Lung (tissue), 12 donors: ENCODE data around the gene DCUN1D5. TPM values are rescaled to one million over a fixed set of nuclear protein-coding genes. Genes with fewer than 3 reads are reported as not detected.

Source experiments
- ATAC-seq: fragments of 200-7000 bp; cut with Tn5 transposase; one replicate; pipeline ENCODE4 v1.9.1; 2020; ENCODE audit warnings: moderate number of reproducible peaks; ENCODE audit not compliant: insufficient read depth, low FRiP score
- DNase-seq, 3 donors: peaks; one replicate each; pipeline ENCODE4 v3.0.0-alpha.2; 2013 to 2017
- H3K27ac ChIP-seq, 2 donors: one replicate each; pipeline ENCODE4 v1.5.1; 2013; ENCODE audit warnings: mild to moderate bottlenecking in 2 of 2, moderate library complexity in 2 of 2, control low read depth in 1 of 2, inconsistent platforms in 1 of 2, low read depth in 1 of 2, low read length in 1 of 2
- H3K27me3 ChIP-seq, 3 donors: one replicate each; pipeline ENCODE4 v1.5.1; 2013; ENCODE audit warnings: low read length in 2 of 3; ENCODE audit not compliant: control insufficient read depth in 3 of 3, insufficient read depth in 3 of 3
- H3K36me3 ChIP-seq, 4 donors: one replicate each; pipeline ENCODE4 v1.5.1; 2013; ENCODE audit warnings: low read length in 4 of 4, mild to moderate bottlenecking in 1 of 4, moderate library complexity in 1 of 4; ENCODE audit not compliant: control insufficient read depth in 4 of 4, insufficient read depth in 4 of 4
- H3K4me1 ChIP-seq, 5 donors: one replicate each; pipeline ENCODE4 v1.5.1; 2013; ENCODE audit warnings: low read length in 5 of 5, mild to moderate bottlenecking in 2 of 5, moderate library complexity in 1 of 5; ENCODE audit not compliant: control insufficient read depth in 5 of 5, insufficient read depth in 5 of 5
- H3K4me3 ChIP-seq: one replicate; pipeline ENCODE4 v1.5.1; 2013; ENCODE audit warnings: mild to moderate bottlenecking, control low read depth, moderate library complexity
- H3K9ac ChIP-seq, 2 donors: one replicate each; pipeline ENCODE4 v1.5.1; 2013; ENCODE audit warnings: low read length in 2 of 2, control low read depth in 1 of 2; ENCODE audit not compliant: insufficient read depth in 1 of 2
- H3K9me3 ChIP-seq, 4 donors: one replicate each; pipeline ENCODE4 v1.5.1; 2013; ENCODE audit warnings: low read length in 3 of 4, mild to moderate bottlenecking in 1 of 4, moderate library complexity in 1 of 4; ENCODE audit not compliant: control insufficient read depth in 4 of 4, insufficient read depth in 3 of 4
- WGBS, 2 donors: extraction: QIAGEN DNeasy Blood & Tissue Kit; methylation state at CpG; one replicate each; pipeline ENCODE4 v1.1.7; 2013; 5-methylcytosine and 5-hydroxymethylcytosine counted together
- polyA plus RNA-seq, 2 donors: library from polyadenylated mRNA; stranded (reverse); fragments of 200-250 nt; gene quantifications; one replicate each; pipeline ENCODE4 v1.2.1, GENCODE V29; 2013
- total RNA-seq, 2 donors: library from RNA; depleted of rRNA in 1 of 2; stranded (reverse); fragments of >200 nt in 1 of 2; gene quantifications; one replicate each; pipeline ENCODE4 v1.2.1, GENCODE V29; 2014 to 2021
- TF ChIP-seq, protein P1 (sequence below): IDR thresholded peaks from 2 replicates; pipeline ENCODE4 v1.5.1; 2012; ENCODE audit warnings: mild to moderate bottlenecking; ENCODE audit errors: control extremely low read depth, extremely low read depth
- donor health status: control.
- donor health status: control.
- donor health status: Bipolar disorder and iron deficiency.
- donor health status: healthy.
- donor health status: DM: yes; HTN: yes; CAD: no.

Gene DCUN1D5
- total and polyA plus RNA-seq, 4 donors = 12.4 to 28.8 (median 24.7) TPM

DNA sequence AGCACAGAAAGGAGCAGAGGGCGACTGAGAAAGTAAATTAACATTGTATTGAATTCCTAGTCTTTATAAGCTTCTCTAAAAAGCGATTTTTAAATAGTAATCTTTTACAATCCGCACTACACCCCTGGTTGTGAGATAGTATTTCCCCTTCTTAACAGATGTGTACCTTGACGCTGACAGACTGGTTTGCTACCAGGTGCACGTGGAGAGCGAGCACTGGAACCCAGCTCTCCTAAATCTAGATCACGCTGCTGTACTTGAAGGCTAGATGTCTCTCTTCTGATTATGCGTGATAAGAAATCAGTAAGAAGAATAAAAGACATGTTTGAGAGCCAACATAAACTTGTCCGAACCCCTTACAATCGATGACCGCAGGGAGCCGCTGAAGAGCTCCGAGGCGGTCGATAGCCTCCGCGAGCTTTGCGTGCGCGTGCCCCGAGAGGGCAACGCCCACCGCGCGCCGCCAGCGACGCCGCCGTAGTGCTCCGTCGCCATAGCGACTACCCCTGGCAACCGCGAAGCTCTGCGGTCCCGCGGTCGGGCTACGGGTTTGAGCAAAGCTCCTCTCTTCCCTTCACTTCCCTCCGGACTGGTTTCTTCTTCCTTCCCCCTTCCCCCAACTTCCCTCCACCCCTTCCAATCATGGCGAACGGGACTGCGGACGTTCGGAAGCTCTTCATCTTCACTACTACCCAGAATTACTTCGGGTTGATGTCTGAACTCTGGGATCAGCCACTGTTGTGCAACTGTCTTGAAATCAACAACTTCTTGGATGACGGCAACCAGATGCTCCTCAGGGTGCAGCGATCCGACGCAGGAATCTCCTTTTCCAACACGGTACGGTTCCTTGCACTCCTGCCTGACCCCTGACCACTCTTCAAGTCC lies 17.2 kb upstream of the DCUN1D5 start, which contains the start of gene DYNC2H1:
DYNC2H1 (plus strand) TSS at position 494 of the 885 bp plus-strand sequence; CDS start at position 643, 149 bp downstream.
- ATAC-seq = peak; percentile 99
- WGBS, 2 donors = 1% methylated on average over 53 of the region's 53 CpGs
- no peaks in the 10 kb centered on the region for H3K9me3 ChIP-seq
- H3K9ac ChIP-seq = peak within 1 kb of the TSS; percentile 78 to 83
- H3K27me3 ChIP-seq = peaks cover 0 to 7% (median 5%) of the 10 kb centered on the region in 3 donors
- no peaks in the 10 kb centered on the region for H3K36me3 ChIP-seq
- H3K4me3 ChIP-seq = peak within 1 kb of the TSS; percentile 58
- peak; percentile 93 to 97 (median 94) for DNase-seq
- TF ChIP-seq, protein P1, sequence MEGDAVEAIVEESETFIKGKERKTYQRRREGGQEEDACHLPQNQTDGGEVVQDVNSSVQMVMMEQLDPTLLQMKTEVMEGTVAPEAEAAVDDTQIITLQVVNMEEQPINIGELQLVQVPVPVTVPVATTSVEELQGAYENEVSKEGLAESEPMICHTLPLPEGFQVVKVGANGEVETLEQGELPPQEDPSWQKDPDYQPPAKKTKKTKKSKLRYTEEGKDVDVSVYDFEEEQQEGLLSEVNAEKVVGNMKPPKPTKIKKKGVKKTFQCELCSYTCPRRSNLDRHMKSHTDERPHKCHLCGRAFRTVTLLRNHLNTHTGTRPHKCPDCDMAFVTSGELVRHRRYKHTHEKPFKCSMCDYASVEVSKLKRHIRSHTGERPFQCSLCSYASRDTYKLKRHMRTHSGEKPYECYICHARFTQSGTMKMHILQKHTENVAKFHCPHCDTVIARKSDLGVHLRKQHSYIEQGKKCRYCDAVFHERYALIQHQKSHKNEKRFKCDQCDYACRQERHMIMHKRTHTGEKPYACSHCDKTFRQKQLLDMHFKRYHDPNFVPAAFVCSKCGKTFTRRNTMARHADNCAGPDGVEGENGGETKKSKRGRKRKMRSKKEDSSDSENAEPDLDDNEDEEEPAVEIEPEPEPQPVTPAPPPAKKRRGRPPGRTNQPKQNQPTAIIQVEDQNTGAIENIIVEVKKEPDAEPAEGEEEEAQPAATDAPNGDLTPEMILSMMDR = peak; percentile 6
- H3K4me1 ChIP-seq = peaks cover 0 to 22% (median 2%) of the 10 kb centered on the region in 5 donors
- peak within 1 kb of the TSS; percentile 57 to 87 for H3K27ac ChIP-seq

DNA sequence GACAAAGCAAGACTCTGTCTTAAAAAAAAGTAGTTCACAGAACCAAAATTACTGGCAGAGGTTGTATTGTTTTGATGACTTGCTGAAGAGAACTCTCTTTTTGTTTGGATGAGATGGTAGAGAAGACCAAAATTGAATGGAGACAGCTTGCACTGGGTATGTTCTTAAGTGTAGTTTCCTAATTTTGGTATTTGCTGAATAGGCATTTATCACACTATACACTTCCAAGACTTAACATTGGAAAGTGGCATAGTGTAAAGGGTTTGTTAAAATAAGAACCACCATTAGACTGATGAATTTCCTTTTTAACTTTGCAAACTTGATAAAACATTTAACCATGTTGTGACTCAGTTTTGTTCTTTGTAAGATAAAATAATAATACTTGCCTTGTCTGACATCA lies 5.3 kb upstream of the DCUN1D5 start:
- Histone ChIP-seq H3K36me3 (no peaks in the 10 kb centered on the region), H3K27me3 (peaks cover 0 to 24% (median 17%) of the 10 kb centered on the region in 3 donors), H3K9ac (no peak overlapping the region), H3K27ac (no peak overlapping the region), H3K9me3 (no peaks in the 10 kb centered on the region), H3K4me1 (peaks cover 0 to 4% (median 0%) of the 10 kb centered on the region in 5 donors), H3K4me3 (no peak overlapping the region)
- DNase-seq = no peak
- TF ChIP-seq, protein P1 = no peak
- ATAC-seq = no peak

DNA sequence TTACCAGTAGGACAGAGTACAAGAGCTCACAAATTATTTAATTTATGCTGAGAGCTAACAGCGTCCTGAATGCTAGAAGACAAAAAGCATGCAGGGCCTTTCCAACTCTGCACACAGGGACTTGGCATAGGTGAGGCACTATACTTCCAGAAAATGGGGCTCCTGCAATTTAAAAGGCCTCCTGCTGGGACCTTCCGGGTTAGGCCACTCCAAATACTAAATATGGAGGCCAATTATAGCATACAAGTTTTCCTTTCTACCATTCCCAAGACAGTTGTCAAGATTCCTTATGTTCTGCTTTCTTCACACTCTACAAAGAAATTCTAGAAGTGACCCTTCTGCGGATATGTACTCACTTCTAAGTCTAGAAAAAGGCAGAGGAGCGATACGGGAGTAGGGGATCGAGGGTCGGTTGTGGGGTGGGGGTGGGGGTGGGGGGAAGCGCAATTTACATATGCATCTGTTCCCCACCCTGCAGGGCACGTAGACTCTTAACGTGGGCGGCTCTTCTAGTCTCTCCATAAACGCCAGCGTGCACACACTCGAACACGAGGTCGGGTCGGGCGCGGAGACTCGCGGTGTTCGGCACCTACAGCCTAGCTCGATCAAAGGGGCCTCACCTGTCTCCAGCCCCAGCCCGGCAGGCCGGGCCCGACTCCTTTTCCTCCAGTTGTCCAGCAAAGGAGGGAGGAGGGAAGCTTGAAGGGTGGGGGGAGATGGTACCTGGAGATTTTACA lies 728 bp downstream of the DCUN1D5 start:
- H3K27ac ChIP-seq = peak overlapping the region; percentile 86 to 89
- peak; percentile 46 to 56 (median 50) for DNase-seq
- TF ChIP-seq, protein P1 = no peak
- WGBS, 2 donors = 1% methylated on average over 26 of the region's 26 CpGs
- peak overlapping the region; percentile 99 for H3K4me3 ChIP-seq
- H3K27me3 ChIP-seq = peaks cover 0 to 14% (median 9%) of the 10 kb centered on the region in 3 donors
- peaks cover 0 to 14% (median 8%) of the 10 kb centered on the region in 5 donors for H3K4me1 ChIP-seq
- peaks cover 0 to 1% (median 0%) of the 10 kb centered on the region in 4 donors for H3K36me3 ChIP-seq
- peak; percentile 54 for ATAC-seq
- H3K9ac ChIP-seq = peak overlapping the region; percentile 80 to 94
- no peaks in the 10 kb centered on the region for H3K9me3 ChIP-seq
